Upper lobe of left lung (tissue), 4 donors: Measurements from ENCODE around the gene RBM20.

Experiments
- CTCF ChIP-seq, 6 experiments: fragments of 450-650 bp in 4 of 6; fragments of 200-600 bp in 2 of 6; sonication (generic) in 2 of 6; IDR thresholded peaks; one replicate each; pipeline ENCODE4 v1.5.1; 2016 to 2019; ENCODE audit warnings: antibody characterized with exemption in 6 of 6
- POLR2A ChIP-seq, 4 donors: fragments of 450-650 bp; IDR thresholded peaks; one replicate each; pipeline ENCODE4 v1.5.1; 2016 to 2017; ENCODE audit warnings: antibody characterized with exemption in 4 of 4, mild to moderate bottlenecking in 2 of 4
- POLR2AphosphoS5 ChIP-seq, 2 donors: sonication (generic); formaldehyde crosslinking; IDR thresholded peaks; one replicate each; pipeline ENCODE4 v1.5.1; 2017; ENCODE audit warnings: antibody characterized with exemption in 2 of 2

DNA sequence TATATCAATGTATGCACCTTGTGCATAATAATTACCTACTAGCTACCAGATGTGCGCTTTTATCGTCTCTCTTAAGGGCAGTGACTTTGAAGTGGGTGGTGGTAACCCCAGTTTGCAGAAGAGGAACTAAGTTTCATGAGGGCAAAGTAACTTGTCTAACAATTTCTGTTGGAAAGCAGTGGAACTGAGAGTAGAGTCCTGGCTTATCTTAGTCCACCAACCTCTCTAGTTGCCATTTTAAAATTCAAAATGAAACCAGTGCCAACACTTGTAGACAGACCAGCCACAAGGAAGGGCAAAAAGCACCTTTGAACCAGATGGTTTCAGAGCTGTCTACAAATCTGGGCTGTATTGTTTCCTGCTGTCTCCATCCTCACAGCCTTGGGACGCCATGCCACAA, 32.0 kb upstream of the RBM20 start:
- TF ChIP-seq CTCF (IDR thresholded peaks at IDR 0.05) = no peak
- TF ChIP-seq POLR2A (IDR thresholded peaks at IDR 0.05) = no peak
- no peak for TF ChIP-seq POLR2AphosphoS5 (IDR thresholded peaks at IDR 0.05)
